Spinal cord (tissue), 10 donors: ENCODE data around the gene PCNX1. TPM values are rescaled to one million over a fixed set of nuclear protein-coding genes. Genes with fewer than 3 reads are reported as not detected.

Source experiments
- DNase-seq, 6 donors: peaks; one replicate each; pipeline versions ENCODE4 v3.0.0 to v3.0.0-alpha.2; 2013 to 2015; ENCODE audit warnings: low spot score in 6 of 6, low read depth in 4 of 6
- H3K27ac ChIP-seq: one replicate; pipeline ENCODE4 v1.5.1; 2013; ENCODE audit warnings: low read depth, low read length, control low read depth
- H3K27me3 ChIP-seq: one replicate; pipeline ENCODE4 v1.6.1; 2013; ENCODE audit warnings: low read length; ENCODE audit not compliant: control insufficient read depth, insufficient read depth
- H3K36me3 ChIP-seq: one replicate; pipeline ENCODE4 v1.6.1; 2013; ENCODE audit warnings: low read length; ENCODE audit not compliant: control insufficient read depth, insufficient read depth
- H3K4me1 ChIP-seq: one replicate; pipeline ENCODE4 v1.6.1; 2013; ENCODE audit warnings: low read length; ENCODE audit not compliant: control insufficient read depth, insufficient read depth
- H3K4me3 ChIP-seq: one replicate; pipeline ENCODE4 v1.5.1; 2013; ENCODE audit warnings: low read depth, low read length, control low read depth
- H3K9me3 ChIP-seq: one replicate; pipeline ENCODE4 v1.6.1; 2013; ENCODE audit warnings: low read length; ENCODE audit not compliant: control insufficient read depth, insufficient read depth
- WGBS: methylation state at CpG from one replicate; pipeline ENCODE4 v1.1.5; 2013; ENCODE audit warnings: missing lambda C conversion rate; ENCODE audit not compliant: insufficient coverage; 5-methylcytosine and 5-hydroxymethylcytosine counted together
- polyA plus RNA-seq, 2 donors: library from polyadenylated mRNA; unstranded; fragments of 120-200 nt; gene quantifications; one replicate each; pipeline ENCODE4 v1.2.1, GENCODE V29; 2013; ENCODE audit not compliant: insufficient read length in 2 of 2
- total RNA-seq, 2 donors: library from RNA; depleted of rRNA in 1 of 2; stranded (reverse); fragments of 120-200 nt in 1 of 2; fragments of >200 nt in 1 of 2; gene quantifications; one replicate each; pipeline versions ENCODE4 v1.2.3 to v1.2.4, GENCODE V29; 2013 to 2014
- donor health status: healthy.

The PCNX1 gene
- total and polyA plus RNA-seq, 4 donors = 30.8 to 140 (median 47.0) TPM

DNA sequence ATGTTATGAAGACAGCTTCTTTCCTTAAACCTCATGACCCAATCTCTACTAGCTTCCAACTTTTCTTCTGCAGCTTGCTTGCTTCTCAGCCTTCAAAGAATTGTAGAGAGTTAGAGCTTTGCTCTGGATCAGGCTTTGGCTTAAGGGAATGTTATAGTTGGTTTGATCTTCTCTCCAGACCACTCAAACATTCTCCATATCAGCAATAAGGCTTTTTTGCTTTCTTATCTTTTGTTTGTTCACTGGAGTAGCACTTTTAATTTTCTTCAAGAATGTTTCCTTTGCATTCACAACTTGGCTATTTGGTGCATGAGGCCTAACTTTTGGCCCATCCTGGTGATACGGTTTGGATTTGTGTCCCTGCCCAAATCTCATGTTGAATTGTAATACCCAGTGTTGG is 163.8 kb downstream of the PCNX1 start:
- no peak for DNase-seq
- Histone ChIP-seq H3K4me3 (no peak overlapping the region), H3K27ac (no peak overlapping the region), H3K27me3 (no peaks in the 10 kb centered on the region), H3K36me3 (peaks cover 23% of the 10 kb centered on the region), H3K9me3 (no peaks in the 10 kb centered on the region), H3K4me1 (no peaks in the 10 kb centered on the region)
- 83% methylated on average over 1 of the region's 1 CpG for WGBS

DNA sequence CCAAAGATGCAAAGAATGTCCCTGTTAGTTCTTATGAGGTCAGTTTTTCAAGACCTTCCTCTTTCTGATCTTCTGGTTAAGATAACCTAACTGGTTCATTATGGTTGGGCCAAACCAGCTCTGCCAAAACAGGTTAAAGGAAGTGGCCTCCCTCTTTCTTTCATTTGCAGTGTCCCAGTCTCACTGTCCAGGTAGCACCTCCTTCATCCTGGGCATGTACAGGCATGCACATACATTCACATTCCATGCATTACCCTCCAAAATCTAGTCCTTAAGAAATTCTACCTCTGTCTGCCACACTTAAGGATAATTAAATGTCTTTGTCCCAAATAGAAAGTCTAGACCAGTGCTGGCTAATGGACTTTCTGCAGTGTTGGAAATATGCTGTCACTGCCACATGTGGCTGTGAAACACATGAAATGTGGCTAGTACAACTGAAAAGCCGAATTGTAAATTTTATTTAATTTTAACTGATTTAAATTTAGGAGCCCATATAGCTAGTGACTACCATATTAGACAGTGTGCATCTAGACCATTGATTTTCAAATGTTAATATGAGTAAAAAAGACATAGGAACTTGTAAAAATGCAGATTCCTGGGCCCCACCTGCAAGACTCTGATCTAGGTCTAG is 169.3 kb downstream of the PCNX1 start:
- Histone ChIP-seq H3K27ac (no peak overlapping the region), H3K27me3 (no peaks in the 10 kb centered on the region), H3K4me1 (no peaks in the 10 kb centered on the region), H3K9me3 (peaks cover 12% of the 10 kb centered on the region), H3K4me3 (no peak overlapping the region), H3K36me3 (peaks cover 28% of the 10 kb centered on the region)
- WGBS = no CpG with 5 or more reads among the region's 1 CpG
- no peak for DNase-seq

GRCh38 chr14:71078500-71078899 is 171.2 kb downstream of the PCNX1 start:
- Histone ChIP-seq H3K36me3 (peaks cover 25% of the 10 kb centered on the region), H3K4me3 (no peak overlapping the region), H3K27ac (no peak overlapping the region), H3K27me3 (no peaks in the 10 kb centered on the region), H3K9me3 (peaks cover 12% of the 10 kb centered on the region), H3K4me1 (no peaks in the 10 kb centered on the region)
- DNase-seq = no peak
- WGBS = no CpG with 5 or more reads among the region's 2 CpGs

- H3K4me3 ChIP-seq = no peak overlapping the region
- no peaks in the 10 kb centered on the region for H3K9me3 ChIP-seq
- H3K27me3 ChIP-seq = no peaks in the 10 kb centered on the region
- H3K27ac ChIP-seq = no peak overlapping the region
- DNase-seq = peak in 2 of 6 donors; percentile 30 to 34
- WGBS = 24% methylated on average over 6 of the region's 7 CpGs
- H3K36me3 ChIP-seq = peaks cover 9% of the 10 kb centered on the region
- H3K4me1 ChIP-seq = no peaks in the 10 kb centered on the region
Observed at GRCh38 chr14:71086567-71086966, 179.3 kb downstream of the PCNX1 start.

DNA sequence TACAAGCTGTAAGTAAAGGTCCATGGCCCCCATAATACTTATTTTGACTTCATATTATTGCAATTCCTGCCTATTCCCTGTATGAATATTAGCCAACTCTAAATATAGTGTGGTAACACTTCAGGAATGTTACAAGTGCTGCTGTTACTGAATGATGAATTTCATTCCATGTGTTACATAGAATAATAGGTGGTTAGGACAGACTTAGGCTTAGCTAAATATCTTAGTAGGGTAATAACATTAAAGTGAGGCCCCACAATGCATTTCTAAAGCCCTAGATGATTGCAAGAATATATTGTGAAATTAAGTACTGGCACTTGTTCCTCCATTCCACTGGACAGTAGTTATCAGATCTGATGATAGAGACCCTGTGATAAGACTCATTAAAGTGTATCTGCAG is 182.7 kb downstream of the PCNX1 start:
- Histone ChIP-seq H3K27me3 (no peaks in the 10 kb centered on the region), H3K36me3 (peaks cover 7% of the 10 kb centered on the region), H3K4me3 (no peak overlapping the region), H3K9me3 (no peaks in the 10 kb centered on the region), H3K27ac (no peak overlapping the region), H3K4me1 (no peaks in the 10 kb centered on the region)
- DNase-seq = no peak

DNA sequence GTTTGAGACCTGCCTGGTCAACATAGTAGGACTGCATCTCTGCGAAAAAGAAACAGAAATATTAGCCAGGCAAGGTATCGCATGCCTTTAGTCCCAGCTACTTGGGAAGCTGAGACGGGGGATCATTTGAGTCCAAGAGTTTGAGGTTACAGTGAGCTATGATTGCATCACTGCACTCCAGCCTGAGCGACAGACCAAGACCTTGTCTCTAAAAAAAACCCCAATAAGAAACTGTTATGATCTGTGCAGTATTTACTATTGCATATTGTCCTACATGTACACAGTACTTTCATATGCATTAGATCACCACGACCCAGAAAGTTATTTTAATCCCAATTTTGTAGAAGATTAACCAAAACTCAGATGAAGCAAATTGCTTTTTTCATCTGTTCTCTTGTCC is 187.5 kb downstream of the PCNX1 start:
- Histone ChIP-seq H3K36me3 (no peaks in the 10 kb centered on the region), H3K27me3 (no peaks in the 10 kb centered on the region), H3K4me1 (no peaks in the 10 kb centered on the region), H3K27ac (no peak overlapping the region), H3K4me3 (no peak overlapping the region), H3K9me3 (peaks cover 5% of the 10 kb centered on the region)
- DNase-seq = no peak
- 94% methylated on average over 2 of the region's 5 CpGs for WGBS

GRCh38 chr14:71096947-71097346 is 189.7 kb downstream of the PCNX1 start:
- no peak overlapping the region for H3K27ac ChIP-seq
- no CpG with 5 or more reads among the region's 5 CpGs for WGBS
- no peaks in the 10 kb centered on the region for H3K27me3 ChIP-seq
- H3K4me3 ChIP-seq = no peak overlapping the region
- no peak for DNase-seq
- no peaks in the 10 kb centered on the region for H3K4me1 ChIP-seq
- H3K9me3 ChIP-seq = peaks cover 5% of the 10 kb centered on the region
- H3K36me3 ChIP-seq = peaks cover under 1% of the 10 kb centered on the region

- Histone ChIP-seq H3K36me3 (peaks cover 21% of the 10 kb centered on the region), H3K27me3 (no peaks in the 10 kb centered on the region), H3K4me1 (peaks cover 5% of the 10 kb centered on the region), H3K27ac (no peak overlapping the region), H3K4me3 (no peak overlapping the region), H3K9me3 (no peaks in the 10 kb centered on the region)
- DNase-seq = peak in 4 of 6 donors; percentile 29 to 85 (median 56)
- no CpG with 5 or more reads among the region's 3 CpGs for WGBS
Observed at GRCh38 chr14:71103662-71104484, 196.6 kb downstream of the PCNX1 start.

DNA sequence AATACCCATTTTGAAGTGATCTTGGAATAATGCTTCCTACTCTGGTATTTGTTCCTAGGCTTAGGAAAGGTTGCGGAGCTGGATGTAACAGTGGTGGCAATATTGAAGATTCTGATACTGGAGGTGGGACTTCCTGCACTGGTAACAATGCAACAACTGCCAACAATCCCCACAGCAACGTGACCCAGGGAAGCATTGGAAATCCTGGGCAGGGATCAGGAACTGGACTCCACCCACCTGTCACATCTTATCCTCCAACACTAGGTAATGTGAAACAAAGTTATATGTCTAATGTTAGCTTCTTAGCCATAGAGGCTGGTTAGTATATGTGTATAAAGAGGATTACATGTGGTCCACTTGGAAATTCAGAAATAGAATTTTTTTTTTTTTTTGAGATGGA is 197.9 kb downstream of the PCNX1 start:
- no peaks in the 10 kb centered on the region for H3K27me3 ChIP-seq
- H3K4me1 ChIP-seq = peaks cover 5% of the 10 kb centered on the region
- peaks cover 21% of the 10 kb centered on the region for H3K36me3 ChIP-seq
- no peaks in the 10 kb centered on the region for H3K9me3 ChIP-seq
- H3K27ac ChIP-seq = no peak overlapping the region
- WGBS = no CpG with 5 or more reads among the region's 2 CpGs
- no peak for DNase-seq
- no peak overlapping the region for H3K4me3 ChIP-seq

- Histone ChIP-seq H3K36me3 (peaks cover 16% of the 10 kb centered on the region), H3K4me3 (no peak overlapping the region), H3K4me1 (peaks cover 5% of the 10 kb centered on the region), H3K27ac (peak overlapping the region; percentile 61), H3K27me3 (no peaks in the 10 kb centered on the region), H3K9me3 (no peaks in the 10 kb centered on the region)
- DNase-seq = no peak
- WGBS = no CpG with 5 or more reads among the region's 2 CpGs
Observed at GRCh38 chr14:71107921-71108320, 200.7 kb downstream of the PCNX1 start.
